GF-D8 (cell line): Measurements from ENCODE around the gene CD52.

Experiments
- DNase-seq: peaks from one replicate; lab custom pipeline; 2025; lab: John Stamatoyannopoulos, UW

CD52 gene

DNA sequence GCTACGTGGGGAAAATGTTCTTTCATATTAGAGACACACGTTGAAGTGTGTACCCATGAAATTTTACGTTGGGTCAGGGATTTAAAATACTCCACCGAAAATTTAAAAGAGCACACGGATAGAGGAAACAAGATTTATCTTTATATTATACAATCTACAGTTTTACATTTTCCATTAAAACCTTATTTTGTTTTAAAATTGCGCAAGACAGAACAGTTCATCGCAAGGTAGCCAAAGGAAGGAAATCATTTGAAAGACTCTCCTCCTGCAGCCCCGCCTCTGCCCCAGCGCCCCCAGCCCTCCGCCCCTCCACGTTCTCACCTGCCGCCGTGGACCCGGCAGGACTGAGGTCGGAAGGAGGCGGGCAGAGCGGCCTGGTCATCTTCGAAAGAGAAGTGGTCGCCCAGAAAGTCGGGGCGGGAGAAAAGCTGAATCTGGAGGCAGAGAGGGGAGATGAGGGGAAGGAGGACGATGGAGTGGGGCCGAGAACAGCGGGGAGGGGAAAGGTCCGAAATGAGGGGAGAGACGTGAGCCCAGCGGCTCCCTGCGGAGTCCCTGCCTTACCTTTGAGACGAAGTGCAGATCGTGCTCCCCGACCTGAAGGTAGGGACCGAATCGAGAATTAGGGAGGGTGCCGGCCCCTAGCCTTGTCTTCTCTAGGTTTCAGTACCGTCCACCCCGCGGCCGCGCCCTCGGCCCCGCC is 18.2 kb downstream of the CD52 start:
- DNase-seq: no peak

DNA sequence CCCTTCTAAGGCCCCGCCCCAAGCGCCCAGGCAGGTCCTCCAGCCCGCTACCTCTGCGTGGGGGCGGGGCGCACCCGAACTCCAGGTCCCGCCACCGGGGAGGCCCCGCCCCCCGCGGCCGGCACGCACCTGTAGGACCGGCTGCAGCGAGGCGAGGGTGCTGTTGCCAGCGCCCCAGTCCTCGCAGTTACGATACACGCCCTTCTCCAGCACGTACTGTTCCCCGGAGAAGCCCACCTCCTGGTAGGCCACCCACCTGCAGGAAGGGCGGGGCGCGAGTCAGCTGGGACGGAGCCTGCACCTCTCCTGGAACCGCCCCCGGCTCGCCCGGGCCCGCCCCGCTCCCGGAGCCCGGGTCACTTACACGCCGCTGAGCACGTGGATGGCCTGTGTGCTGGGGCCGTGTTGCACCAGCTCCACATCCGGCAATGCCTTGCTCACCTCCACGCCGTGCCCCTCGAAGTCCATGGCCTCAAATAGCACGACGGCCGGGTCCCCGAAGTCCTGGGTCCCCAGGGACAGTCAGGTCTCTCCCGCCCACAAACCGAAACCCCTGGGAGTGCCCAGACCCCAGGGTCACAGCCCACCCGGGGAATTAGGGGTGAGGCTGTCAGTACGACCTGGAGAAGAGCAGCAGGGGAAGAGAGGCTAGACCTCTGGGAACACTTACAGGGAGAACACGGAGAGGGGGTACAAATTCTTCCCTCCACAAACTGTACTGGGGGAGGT is 18.9 kb downstream of the CD52 start:
- DNase-seq: no peak

DNA sequence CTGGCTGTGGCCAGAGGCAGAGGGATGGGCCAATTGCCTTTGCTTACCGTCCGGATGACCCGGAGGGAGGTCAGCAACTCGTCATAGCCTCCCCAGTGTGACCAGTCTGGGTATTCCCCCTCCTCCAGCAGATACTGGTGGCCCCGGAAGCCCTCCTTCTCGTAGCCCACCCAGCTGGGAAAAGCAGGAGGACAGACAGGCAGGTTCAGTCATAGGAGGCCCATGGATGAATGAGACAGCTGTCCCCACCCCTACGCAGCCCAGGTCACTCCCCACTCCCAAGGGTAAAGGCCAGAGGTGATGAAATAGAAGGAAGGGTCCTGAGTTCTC is 19.4 kb downstream of the CD52 start:
- DNase-seq: no peak

DNA sequence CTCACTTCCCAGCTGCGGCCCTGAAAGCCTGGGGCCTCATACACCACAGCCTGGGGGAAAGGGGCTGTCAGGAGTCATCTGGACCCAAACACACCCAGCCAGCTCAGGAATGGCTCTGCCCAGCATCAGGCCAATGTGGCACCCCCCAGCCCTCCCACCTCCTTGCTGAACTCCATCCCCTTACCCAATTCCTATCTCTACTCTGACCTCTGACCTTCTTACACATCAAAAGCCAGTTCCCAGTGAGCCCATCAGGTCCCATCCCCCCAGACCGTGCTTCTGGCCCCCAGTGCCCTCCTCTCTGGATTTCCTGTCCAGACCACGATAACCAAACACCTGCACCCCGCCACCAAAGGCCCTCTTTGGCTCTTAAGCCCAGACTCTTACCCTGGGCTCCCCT is 19.9 kb downstream of the CD52 start:
- DNase-seq: no peak

DNA sequence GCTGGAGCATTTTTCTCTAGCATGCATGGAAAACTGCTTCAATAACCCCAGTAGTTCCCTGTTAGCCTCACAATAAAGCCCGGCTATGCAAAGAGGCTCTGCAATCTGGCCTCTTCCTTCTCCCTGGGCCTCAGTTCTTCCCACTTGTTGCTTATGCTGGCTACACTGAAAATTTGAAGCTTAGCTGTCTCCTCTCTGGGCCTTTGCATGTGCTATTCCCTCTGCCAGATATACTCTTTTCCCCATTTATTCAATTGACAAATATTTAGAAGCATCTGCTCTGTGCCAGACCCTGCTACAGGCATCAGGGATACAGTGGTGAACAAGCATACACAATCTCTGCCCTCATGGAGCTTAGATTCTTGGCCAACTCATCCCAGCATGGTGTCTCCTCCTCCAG is 20.9 kb downstream of the CD52 start:
- DNase-seq: no peak

DNA sequence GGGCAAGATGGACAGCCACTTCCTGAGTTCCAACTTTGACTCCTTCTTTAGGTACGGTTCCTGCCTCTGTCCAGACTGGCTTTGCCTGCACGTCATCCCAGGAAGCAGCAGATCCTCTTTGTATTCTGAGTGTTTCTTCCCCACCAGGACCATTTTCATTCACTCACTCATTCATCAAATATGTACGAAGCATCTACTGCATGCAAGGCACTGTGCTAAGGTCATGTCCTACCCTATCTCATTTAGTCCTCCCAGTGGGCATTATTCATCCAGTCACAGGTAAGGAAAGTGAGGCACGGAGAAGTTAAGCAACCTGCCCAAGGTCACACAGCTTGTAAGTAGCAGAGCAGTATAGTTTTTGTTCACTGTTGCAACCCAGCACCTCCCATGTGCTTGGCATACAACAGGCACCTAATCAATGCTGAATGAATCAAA is 22.3 kb downstream of the CD52 start:
- DNase-seq: no peak

DNA sequence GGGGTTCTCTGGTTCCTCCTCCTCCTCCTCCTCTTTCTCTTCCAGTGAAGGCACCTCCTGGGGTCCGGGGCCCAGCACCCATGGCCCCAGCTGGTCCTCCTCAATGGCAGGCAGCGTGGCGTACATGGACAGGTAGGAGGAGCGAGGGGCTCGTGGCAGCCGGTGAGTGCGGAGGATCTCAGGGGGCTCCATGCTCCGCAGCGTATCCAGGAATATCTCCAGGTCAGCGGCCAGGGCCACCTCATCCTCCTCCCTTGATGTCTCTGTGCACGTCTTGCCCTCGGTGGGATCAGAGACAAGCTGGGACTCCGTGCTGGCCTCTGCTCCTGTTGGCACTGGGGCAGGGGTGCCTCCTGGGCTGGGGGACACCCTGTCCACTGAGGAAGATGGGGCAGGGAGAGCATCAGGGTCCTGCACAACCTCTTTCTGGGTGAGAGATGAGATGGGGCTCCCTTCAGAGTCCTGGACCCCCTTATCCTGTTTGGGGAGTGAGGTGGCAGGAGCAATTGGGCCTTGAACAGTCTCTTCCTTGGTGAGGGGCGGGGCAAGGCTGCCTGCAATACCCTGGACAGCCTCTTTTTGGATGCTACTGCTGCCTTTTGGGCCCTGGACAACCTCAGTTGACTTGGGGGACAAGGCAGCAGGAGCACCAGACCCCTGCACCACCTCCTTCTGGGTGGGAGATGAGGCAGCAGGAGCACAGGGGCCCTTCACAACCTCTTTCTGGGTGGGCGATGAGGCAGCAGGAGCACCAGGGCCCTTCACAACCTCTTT is 26.6 kb downstream of the CD52 start:
- DNase-seq: no peak

DNA sequence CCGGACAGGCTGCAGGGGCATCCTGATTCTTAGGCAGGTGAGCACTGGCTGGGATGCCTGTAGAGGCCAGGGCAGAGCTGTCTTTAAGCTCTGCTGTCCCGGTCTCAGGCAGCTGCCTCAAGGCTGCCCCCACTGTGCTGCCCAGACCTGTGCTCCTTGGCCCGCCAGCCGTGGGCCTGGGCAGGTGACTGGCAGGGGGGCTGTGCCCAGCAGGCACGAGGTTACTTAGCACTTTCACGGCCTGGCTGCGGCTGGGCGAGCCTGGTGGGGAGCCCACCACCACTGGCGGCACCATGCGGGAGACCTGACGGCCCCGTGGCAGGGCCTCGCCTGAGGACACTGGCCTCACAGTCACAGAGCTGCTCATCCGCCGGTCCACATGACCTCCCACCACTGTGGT is 28.0 kb downstream of the CD52 start:
- no peak for DNase-seq

DNA sequence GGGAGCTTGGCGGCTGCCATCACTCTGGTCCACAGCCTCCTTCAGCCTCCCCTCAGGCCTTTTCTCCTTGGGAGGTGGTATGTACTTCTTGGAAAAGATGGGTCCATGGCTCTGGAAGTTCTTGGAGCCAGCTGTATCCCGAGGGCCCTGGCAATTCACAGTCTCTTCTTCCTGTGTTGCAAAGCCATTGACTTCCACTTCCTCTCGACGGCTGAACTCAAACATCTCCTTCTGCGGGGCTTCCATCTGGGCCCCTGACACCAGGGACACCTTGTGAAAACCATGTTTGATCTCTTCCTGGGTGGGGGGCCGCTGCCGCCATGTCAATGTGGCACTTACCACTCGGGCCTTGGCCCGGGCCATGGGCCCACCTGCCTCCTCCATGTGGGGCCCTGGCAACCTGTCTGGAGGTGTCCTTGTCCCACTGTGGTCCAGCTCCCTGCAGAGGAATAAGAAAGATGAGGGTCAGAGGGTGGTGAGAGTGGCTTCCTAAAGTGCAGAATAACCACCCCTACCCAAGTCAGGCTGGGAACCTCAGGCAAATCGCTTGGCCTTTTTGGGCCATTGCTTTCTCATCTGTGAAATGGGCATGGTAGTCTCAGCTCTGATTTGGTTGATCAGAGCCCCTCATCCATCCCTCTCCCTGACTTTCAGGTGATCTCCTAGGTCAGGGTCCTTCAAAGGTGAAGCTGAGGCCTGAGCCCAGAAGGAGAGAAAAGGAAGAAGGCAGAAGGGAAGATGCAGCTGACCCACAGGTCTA is 28.7 kb downstream of the CD52 start:
- DNase-seq: no peak

DNA sequence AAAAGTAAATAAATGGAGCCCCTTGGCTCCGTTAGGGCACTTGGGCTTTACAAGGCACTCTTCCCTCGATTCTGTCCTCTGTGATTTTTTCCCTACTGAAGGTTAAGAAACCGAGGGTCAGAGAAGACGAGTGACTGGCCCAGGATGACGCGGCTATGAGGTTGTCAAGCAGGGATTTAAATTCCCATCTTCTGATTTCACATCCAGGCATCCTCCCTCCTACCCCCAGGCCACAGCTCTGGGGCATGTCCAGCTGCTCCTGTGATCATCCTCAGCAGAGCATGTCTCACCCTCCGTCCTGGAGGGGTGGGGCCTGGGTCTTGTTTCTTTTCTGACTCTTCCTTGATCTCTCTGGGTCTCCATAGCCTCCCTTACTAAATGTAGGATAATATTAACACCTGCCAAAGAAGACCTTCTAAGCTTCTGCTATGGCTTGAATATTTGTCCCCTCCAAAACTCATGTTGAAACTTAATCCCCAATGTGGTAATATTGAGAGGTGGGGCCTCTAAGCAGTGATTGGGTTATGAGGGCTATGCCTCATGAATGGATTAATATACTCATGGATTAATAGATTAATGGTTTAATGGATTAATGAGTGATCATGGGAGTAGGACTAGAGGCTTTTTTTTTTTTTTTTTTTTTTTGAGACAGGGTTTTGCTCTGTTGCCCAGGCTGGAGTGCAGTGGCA is 31.6 kb downstream of the CD52 start:
- DNase-seq: no peak

DNA sequence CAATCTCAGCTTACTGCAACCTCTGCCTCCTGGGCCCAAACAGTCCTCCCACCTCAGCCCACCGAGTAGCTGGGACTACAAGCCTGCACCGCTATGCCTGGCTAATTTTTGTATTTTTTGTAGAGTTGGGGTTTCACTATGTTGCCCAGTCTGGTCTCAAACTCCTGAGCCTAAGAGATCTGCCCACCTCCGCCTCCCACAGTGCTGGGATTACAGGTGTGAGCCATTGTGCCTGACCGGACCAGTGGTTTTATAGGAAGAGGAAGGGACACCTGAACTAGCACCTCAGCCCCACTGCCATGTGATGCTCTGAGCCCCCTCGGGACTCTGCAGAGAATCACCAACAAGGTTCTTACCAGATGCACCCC is 32.1 kb downstream of the CD52 start:
- no peak for DNase-seq

DNA sequence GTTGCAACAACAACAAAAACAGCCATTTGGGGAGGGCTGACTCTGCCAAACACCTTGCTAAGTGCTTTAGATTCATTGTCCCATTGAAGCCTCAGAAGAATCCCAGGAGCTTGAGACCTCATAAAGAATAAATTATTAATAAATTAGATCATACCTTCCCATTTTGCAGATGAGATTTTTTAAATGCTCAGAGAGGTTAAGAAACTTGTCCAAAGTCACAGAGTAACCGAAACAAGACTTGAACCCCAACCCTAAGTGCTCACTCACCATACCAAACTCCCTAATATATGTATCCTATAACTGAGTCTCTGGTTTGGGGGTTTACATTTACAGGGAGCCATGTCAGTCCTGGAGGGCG is 32.6 kb downstream of the CD52 start:
- DNase-seq: no peak

DNA sequence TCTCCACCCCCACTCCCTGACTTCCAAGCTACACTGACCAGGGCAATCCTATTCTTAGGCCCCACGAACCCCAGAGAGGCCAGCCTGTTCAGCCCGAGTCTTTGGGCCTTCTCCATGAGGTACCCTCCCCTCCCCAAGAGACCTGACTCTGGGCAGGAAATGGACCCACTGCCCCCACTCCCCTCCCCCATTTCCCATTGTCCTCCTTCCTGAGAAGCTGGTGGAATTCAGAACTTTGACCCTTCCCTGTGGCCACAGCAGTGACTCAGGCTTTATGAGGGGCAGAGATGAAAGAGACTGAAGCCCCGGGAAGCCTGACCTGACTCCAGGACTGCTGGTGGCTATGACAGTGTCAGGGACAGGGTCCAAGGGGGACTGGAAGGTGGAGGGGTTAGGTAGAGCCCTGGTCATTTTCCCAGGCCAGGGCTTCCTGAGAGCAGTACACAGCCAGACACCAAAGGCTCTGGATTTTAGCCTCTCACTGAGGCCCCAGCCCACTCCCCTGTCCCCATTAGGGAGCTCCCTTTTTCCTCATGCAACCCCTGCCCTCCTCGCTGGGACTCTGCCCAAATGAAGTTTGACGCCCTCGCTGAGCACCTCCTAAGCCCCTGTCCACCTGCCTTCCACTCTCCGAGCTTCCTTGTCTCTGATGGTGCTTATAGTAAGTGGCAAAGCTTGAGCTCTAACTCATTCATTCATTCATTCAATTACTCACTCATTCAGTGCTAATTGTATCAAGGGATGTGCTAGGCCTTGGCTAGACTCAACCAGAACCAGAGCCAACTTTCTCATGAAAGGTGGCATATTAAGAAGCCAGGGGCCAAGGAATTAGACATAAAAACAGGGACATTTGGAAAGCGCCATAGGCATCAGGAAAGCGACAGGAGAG is 33.2 kb downstream of the CD52 start:
- DNase-seq: no peak

DNA sequence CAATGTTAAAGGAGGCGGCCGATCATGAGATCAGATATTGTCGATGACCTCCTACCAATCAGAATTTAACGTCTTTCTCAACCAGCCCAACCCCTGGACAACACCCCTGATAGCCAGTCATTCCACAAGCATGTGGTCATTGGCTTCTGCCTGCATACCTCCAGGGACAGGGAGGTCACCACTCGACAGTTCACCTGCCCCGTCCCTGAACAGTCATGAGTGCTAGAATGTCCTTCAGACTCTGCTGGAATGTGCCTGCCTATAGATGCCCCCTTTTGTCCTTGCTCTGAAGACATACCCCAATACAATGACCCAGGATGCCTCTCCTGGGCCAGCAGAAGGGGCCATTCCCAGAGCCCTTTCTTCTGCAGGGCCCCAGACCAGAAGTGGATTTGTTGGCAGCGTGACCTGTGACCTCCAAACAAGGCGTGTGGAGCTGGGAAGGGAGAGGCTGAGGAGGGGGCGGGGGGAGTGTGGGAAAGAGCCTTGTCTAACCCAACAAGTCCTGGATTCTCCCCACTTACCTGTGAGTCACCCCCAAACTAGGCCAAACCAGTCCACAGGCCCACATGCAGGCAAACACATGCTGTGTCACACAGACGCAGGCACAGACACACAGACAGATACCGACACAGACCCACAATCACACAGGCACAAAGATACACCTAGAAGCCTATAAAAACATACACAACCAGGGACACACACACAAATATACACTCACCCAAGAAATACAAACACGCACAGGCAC is 34.0 kb downstream of the CD52 start:
- DNase-seq: no peak

DNA sequence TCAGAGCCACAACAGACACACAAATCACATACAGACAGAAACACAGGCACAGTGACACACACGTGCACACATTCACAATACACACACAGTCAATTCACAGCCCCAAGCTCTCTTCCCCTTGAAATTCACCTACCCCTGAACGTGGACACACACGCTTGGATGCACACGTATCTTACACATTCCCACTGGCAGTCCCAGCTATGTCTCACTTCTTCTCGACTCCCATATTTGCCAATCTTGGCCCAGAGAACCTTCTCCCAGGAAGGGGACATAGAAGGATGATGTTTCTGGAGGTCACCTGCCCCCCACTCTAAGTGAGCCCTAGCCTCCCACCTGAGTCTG is 34.6 kb downstream of the CD52 start:
- no peak for DNase-seq

DNA sequence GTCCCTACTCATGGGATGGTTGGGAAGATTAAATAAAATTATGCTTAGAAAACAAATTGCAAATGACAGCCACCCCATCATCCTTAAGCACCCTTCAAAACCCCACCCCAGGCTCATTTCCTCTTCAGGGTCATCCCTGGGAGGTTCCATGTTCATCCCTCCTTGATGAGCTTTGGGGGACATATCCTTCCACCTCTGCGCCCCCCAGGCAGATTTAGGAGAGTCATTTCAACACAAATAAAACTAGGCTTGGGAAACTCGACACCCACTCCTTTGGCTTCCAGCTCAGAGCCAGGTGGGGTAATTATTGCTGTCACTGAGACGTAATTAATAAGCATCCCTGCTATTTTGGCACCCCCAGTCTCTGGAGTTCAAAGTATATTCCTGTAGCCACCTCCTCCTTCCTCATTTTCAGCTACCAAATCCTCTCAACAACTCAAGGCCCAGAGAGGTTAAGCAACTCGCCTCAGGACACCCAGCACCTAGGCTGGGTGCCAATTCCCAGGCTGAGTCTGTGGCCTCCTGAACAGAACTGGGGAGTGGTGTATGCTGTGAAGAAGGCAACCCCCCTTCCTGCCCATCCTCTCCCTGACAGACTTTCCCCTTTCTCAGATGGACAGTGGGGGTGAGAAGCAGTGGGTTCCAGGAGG is 35.6 kb downstream of the CD52 start:
- no peak for DNase-seq

DNA sequence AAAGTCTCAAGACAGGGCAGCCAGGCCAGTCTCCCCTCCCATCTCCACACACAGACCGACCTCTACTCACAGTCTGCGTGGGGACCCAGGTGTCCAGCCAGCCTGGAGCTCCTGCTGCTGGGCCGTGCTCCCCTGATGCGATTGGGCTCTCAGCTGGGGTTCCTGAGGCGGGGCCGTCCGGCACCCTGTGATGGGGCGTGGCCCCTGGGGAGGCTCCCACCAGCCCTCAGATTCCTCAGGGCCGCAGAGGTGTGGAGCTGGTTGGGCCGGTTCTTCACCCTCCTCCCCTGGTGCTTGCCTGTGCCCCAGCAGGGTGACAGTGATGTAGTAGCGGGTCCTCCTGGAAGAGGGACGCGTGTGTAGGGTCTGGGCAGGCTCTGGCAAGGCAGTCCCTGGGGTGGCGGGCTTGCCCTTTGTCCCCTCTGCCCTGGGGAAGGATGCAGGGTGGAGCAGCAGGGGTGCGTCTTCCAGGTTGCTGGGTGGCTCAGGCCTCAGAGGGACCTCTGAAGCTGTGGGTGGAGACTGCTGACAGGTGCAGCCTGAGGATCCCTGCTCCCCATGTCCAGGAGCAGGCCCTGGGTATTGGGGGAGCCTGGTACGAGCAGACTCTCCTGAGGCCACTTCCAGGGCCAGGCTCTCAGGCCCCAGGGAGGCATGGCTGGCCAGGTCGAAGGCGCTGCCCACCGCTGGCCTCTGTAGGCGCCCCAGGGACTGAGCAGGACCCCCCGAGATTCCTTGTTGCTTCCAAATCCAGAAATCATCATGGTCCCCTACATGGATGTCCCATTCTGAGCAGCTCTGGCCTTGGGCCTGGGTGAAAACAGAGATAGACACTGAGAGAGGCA is 36.4 kb downstream of the CD52 start, which contains the start of gene CRYBG2:
Gene CRYBG2 (minus strand): TSS at position 155 of the 845 bp plus-strand sequence. CDS start 7,473 bp downstream, outside the sequence.
- no peak for DNase-seq

DNA sequence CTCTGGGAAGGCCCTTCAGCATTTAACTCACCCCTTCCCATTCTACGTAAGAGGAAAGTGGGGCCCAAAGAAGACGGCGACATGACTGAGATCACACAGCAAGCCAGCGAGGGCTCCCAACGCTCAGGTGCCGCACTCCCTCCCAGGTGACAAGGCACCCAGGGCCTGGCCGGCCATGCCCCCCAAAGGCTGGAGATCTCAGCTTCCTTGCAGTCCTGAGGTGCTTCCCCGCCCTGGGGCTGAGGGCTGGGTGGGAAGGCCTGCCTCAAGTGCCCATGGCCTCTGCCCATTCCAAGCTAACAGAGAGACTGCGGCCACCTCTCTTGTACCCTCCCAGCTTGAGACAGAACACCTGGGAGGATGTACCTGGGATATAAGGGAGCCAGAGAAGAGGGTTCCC is 37.2 kb downstream of the CD52 start:
- DNase-seq: no peak

DNA sequence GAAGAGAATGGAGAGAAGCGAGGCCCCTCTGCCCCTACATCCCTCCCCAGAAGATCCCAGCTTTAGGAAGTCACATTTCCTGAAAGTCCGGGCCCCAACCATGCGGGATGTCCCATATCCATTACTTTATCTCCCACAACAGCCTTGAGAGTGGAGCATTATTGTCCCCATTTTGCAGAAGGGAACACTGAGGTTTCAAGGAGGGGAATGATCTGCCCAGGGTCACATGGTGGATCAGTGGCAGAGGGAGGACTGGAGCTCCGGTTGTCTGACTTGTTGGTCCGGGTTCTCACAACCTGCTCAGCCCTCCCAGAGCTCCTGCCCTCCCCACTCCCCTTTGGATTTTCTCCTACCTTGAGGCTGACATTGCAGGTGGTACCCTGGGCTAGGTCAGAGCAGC is 38.3 kb downstream of the CD52 start:
- no peak for DNase-seq
